ENCODE measurements around the gene CLDN16. TPM values are rescaled to one million over a fixed set of nuclear protein-coding genes. Genes with fewer than 3 reads are reported as not detected.

The CLDN16 gene
- total and polyA plus RNA-seq, 2 experiments from 2014 or later = 0.39 to 0.77 TPM

- no peak for DNase-seq (ENCODE audit: low spot score)
- no peaks in the 10 kb centered on the region for H3K9me3 ChIP-seq (ENCODE audit: low read depth)
- H2AFZ ChIP-seq = no peak overlapping the region
- no peak for TF ChIP-seq EZH2phosphoT487 (IDR thresholded peaks at IDR 0.05; ENCODE audit: low read depth, severe bottlenecking, unreplicated experiment)
- TF ChIP-seq CTCF (IDR thresholded peaks at IDR 0.05; ENCODE audit: poor library complexity) = no peak
- no peak for TF ChIP-seq EZH2 (IDR thresholded peaks at IDR 0.05; ENCODE audit: borderline replicate concordance)
- H3K4me1 ChIP-seq (ENCODE audit: insufficient read depth) = peaks cover 11% of the 10 kb centered on the region
- no peaks in the 10 kb centered on the region for H3K79me2 ChIP-seq
- no peak overlapping the region for H3K4me3 ChIP-seq
- no peaks in the 10 kb centered on the region for H3K9me2 ChIP-seq (replicated peaks; ENCODE audit: insufficient read depth)
- H3K27me3 ChIP-seq = no peaks in the 10 kb centered on the region
- no peaks in the 10 kb centered on the region for H4K20me1 ChIP-seq (ENCODE audit: insufficient read depth, poor library complexity, severe bottlenecking)
- H3K4me2 ChIP-seq = no peak overlapping the region
- H3K27ac ChIP-seq = no peak overlapping the region
- 88% methylated on average over 2 of the region's 2 CpGs for WGBS (ENCODE audit: low lambda C conversion rate, missing lambda C conversion rate)
- H3K36me3 ChIP-seq (replicated peaks; ENCODE audit: insufficient read depth, low read depth) = no peaks in the 10 kb centered on the region
Measured at GRCh38 chr3:190340071-190340470, 47.9 kb upstream of the CLDN16 start.

GRCh38 chr3:190345027-190345821 lies 42.7 kb upstream of the CLDN16 start:
- H3K27ac ChIP-seq = peak overlapping the region; percentile 84
- peak; percentile 49 for DNase-seq (ENCODE audit: low spot score)
- no peak for TF ChIP-seq EZH2 (IDR thresholded peaks at IDR 0.05; ENCODE audit: borderline replicate concordance)
- no peak for TF ChIP-seq CTCF (IDR thresholded peaks at IDR 0.05; ENCODE audit: poor library complexity)
- TF ChIP-seq EZH2phosphoT487 (IDR thresholded peaks at IDR 0.05; ENCODE audit: low read depth, severe bottlenecking, unreplicated experiment) = no peak
- no peaks in the 10 kb centered on the region for H4K20me1 ChIP-seq (ENCODE audit: insufficient read depth, poor library complexity, severe bottlenecking)
- H3K4me2 ChIP-seq = peak overlapping the region; percentile 66
- no peaks in the 10 kb centered on the region for H3K36me3 ChIP-seq (replicated peaks; ENCODE audit: insufficient read depth, low read depth)
- no peak overlapping the region for H2AFZ ChIP-seq
- no peaks in the 10 kb centered on the region for H3K9me2 ChIP-seq (replicated peaks; ENCODE audit: insufficient read depth)
- 19% methylated on average over 4 of the region's 4 CpGs for WGBS (ENCODE audit: low lambda C conversion rate, missing lambda C conversion rate)
- no peaks in the 10 kb centered on the region for H3K27me3 ChIP-seq
- peaks cover 9% of the 10 kb centered on the region for H3K4me1 ChIP-seq (ENCODE audit: insufficient read depth)
- H3K4me3 ChIP-seq = no peak overlapping the region
- H3K9me3 ChIP-seq (ENCODE audit: low read depth) = no peaks in the 10 kb centered on the region
- H3K79me2 ChIP-seq = no peaks in the 10 kb centered on the region

- Histone ChIP-seq H3K9me3 (ENCODE audit: low read depth) (no peaks in the 10 kb centered on the region), H2AFZ (peak overlapping the region; percentile 1), H3K79me2 (no peaks in the 10 kb centered on the region), H3K27ac (peak overlapping the region; percentile 84), H3K9me2 (replicated peaks; ENCODE audit: insufficient read depth) (no peaks in the 10 kb centered on the region), H3K4me2 (peak overlapping the region; percentile 66), H3K27me3 (no peaks in the 10 kb centered on the region), H3K4me1 (ENCODE audit: insufficient read depth) (peaks cover 9% of the 10 kb centered on the region), H3K36me3 (replicated peaks; ENCODE audit: insufficient read depth, low read depth) (no peaks in the 10 kb centered on the region), H4K20me1 (ENCODE audit: insufficient read depth, poor library complexity, severe bottlenecking) (no peaks in the 10 kb centered on the region), H3K4me3 (no peak overlapping the region)
- 89% methylated on average over 4 of the region's 4 CpGs for WGBS (ENCODE audit: low lambda C conversion rate, missing lambda C conversion rate)
- DNase-seq (ENCODE audit: low spot score) = no peak
- no peak for TF ChIP-seq CTCF (IDR thresholded peaks at IDR 0.05; ENCODE audit: poor library complexity)
- TF ChIP-seq EZH2 (IDR thresholded peaks at IDR 0.05; ENCODE audit: borderline replicate concordance) = no peak
- TF ChIP-seq EZH2phosphoT487 (IDR thresholded peaks at IDR 0.05; ENCODE audit: low read depth, severe bottlenecking, unreplicated experiment) = no peak
Measured at GRCh38 chr3:190345878-190346277, 42.1 kb upstream of the CLDN16 start.

All from hepatocyte (in vitro differentiated cells).